NOMO-1 treated with DMSO at 0.1 percent for 48 hours (cell line): ENCODE measurements around the gene ANXA5.

Source experiments
- DNase-seq: peaks from one replicate; lab custom pipeline; 2025; ENCODE audit not compliant: unreplicated experiment; lab: John Stamatoyannopoulos, UW

Gene ANXA5

DNA sequence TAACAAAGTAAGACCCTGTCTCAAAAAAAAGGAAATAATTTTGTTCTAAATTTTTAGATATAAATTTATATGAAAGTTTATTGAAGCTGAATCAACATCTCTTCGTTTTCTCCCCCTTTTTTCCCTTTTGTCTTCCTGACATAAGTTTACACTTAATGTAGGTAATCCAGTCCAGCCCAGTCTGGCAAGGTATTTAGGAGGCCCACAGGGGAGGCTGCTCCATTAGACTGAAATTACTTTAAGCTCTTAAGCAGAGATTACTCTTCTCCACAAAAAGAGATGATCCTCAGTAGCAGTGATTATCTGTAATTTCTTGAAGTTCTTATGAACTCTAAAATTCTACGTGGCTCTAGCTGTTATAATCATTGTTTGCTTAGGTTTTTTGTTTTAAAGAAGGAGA, 46.0 kb downstream of the ANXA5 start:
- no peak for DNase-seq

GRCh38 chr4:121648516-121648915, 48.3 kb downstream of the ANXA5 start:
- no peak for DNase-seq

- no peak for DNase-seq
Observed at GRCh38 chr4:121642876-121643585, 53.7 kb downstream of the ANXA5 start.

- no peak for DNase-seq
Observed at GRCh38 chr4:121642292-121642691, 54.5 kb downstream of the ANXA5 start.

DNA sequence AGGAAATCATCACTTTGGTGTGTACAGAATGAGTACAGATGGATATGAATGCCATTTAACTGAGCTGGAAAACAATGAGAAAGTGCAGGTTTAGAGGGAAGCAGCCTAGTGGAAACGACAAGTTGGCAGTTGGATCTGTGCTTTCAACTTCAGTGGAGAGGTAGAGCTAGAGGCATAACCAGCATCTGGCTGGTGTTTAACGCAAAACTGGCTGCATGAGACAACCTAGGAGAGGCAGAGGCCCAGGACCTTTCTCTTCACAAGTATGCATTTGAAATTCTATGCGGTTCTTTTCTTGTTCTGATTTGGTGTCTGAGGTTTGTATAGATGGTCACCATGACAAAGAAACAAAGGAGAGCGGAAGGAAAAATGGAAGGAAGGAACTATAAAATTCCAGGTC, 63.1 kb downstream of the ANXA5 start:
- no peak for DNase-seq

- DNase-seq: no peak
Observed at GRCh38 chr4:121632636-121633035, 64.1 kb downstream of the ANXA5 start.
